ENCODE results near the gene TSHZ1.
"Not testable (repeated sequence)": the region's sequence is repeated elsewhere in the genome, so short reads cannot be mapped to it uniquely, and the experiment has no call there.

The TSHZ1 gene

DNA sequence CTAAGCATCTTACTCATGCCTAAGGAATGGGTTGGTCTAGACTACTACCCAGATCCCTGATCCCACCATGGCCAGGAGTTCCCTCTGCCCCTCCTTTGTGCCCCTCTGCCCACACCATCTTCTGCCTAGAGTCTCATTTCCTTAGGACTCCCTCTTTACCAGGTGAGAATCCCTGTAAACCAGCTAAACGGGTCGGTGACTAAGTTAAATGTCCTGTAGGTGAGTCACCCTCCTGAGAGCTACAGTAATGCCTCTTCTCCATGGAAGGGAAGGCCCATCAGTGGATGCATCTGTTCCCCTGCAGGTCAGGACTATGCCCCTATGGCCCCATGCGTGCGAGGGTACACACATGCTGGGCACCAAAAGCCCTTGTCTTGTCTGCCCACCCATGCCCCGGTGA is 27.1 kb upstream of the TSHZ1 start:
- no peak for DNase-seq

GRCh38 chr18:75183973-75184493 is 26.6 kb upstream of the TSHZ1 start:
- DNase-seq, result no peak

- no peak for DNase-seq
These were observed 25.1 kb upstream of the TSHZ1 start for GRCh38 chr18:75185460-75185859.

GRCh38 chr18:75187702-75188101 is 22.9 kb upstream of the TSHZ1 start:
- not testable (repeated sequence) for DNase-seq

DNA sequence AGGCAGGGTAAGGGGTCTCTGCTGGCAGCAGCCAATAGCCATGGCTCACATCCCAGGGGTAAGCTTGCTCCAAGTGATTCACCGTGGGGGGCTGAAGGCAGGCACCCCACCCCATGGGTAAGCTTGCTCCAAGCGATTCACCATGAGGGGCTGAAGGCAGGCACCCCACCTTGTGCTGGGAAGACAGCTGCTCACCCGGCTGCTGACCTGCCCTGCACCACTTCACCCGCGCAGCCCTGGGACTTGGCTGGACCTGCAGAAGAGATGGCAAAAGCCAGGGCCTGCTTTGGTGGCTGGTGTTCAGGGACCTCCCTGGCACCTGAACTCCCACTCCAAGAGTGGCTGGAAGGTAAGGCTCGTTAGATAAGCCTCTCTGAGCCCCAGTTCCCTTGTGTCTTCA is 20.9 kb upstream of the TSHZ1 start:
- DNase-seq, result no peak

- no peak for DNase-seq
These were observed 17.7 kb upstream of the TSHZ1 start for GRCh38 chr18:75192899-75193298.

GRCh38 chr18:75198036-75198435 is 12.6 kb upstream of the TSHZ1 start:
- no peak for DNase-seq

DNA sequence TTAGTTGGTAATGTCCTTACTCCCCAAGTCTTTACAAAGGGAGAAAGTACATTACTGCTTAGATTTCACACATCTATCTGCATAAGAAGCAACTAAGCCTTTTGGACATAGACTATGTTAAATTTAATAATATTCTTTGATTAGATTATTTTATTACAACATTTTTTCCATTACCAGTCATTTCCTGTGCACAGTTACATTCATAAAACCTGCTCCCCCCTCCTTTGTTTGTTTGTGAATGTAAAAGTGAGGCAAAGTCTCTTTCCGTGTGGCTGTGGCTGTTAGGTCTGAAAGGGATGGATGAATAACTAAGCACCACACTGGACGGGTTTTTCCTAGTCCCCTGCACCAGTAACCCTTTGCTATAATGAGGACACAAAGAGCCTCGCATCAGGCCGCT is 11.3 kb upstream of the TSHZ1 start:
- no peak for DNase-seq

DNA sequence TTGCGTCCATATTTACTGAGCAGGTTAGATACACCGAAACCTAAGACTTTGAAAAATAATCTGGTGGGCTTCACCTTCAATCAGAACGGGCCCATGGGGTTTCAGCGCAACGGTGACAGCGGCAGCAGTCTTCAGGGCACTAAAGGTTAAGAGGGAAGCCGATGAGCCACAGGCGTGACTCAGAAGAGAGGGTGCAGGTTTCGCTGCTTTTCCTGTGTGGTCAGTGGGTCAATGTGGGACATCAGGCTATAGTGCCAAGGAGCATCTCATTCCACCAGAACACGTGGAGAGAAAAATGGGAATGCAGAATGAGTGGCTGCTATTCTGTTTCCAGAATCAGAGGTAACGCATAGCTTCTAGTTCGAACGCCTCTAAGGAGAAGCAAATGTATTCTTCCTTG is 10.5 kb upstream of the TSHZ1 start:
- no peak for DNase-seq

DNA sequence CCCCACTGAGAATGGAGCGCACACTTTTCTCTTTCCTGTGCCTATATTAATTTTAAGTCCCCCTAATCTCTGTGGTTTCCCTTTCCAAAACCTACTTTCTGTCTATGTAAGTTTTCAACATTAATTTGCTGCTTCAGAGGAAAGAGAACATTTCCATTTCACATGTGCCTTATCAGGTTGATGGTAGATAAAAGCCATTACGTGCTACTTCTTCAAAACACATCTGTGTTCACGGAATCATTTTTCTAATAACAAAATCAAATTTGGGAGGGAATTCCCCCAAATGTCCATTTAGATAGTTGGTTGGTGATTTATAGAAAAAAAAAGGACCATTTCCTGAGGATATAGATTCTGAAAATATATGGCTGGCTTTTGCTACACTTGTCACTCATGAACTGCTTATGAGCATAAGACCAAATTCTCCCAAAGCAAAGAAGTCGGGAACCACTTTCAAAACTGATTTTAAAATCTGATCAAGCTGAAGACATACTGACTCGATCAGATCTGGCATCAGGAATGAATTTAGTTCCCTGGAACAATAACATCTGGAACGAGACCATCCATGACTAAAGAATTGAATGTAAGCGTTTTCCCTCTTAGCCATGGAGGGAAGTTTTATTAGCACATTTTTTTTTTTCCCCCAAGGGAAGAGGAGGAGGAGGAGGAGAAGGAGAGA is 9.9 kb upstream of the TSHZ1 start:
- no peak for DNase-seq

GRCh38 chr18:75201282-75202270 is 9.0 kb upstream of the TSHZ1 start:
- no peak for DNase-seq

DNA sequence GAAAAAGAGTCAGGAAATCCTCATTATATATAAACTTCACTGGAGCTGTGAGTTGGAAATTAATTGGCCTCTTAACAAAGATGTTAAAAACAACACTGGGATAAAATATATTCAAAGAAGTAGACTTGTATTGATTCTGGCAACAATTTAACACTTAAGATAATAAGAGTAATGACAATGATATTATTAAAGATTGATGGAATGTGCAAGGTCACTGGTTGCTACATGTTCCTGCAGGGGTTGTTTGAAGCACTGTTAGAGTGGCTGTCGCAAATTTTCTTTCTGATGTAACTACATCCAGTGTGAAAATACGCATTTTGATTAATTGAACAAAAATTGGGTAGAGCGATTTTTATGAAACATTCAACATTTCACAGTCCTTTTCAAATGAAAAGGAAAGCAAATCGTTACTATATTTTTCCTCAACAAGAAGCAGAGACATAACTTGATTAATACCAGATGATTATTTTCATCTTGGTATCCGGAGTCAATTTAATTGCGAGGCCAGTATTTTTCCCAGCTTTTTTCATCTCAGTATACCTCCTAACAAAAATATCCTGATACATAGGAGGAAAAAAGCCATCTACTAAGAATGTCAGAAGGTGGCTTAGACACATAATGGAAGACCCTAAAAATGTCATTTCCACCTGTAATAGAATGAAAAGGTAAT is 7.8 kb upstream of the TSHZ1 start:
- DNase-seq, result no peak

DNA sequence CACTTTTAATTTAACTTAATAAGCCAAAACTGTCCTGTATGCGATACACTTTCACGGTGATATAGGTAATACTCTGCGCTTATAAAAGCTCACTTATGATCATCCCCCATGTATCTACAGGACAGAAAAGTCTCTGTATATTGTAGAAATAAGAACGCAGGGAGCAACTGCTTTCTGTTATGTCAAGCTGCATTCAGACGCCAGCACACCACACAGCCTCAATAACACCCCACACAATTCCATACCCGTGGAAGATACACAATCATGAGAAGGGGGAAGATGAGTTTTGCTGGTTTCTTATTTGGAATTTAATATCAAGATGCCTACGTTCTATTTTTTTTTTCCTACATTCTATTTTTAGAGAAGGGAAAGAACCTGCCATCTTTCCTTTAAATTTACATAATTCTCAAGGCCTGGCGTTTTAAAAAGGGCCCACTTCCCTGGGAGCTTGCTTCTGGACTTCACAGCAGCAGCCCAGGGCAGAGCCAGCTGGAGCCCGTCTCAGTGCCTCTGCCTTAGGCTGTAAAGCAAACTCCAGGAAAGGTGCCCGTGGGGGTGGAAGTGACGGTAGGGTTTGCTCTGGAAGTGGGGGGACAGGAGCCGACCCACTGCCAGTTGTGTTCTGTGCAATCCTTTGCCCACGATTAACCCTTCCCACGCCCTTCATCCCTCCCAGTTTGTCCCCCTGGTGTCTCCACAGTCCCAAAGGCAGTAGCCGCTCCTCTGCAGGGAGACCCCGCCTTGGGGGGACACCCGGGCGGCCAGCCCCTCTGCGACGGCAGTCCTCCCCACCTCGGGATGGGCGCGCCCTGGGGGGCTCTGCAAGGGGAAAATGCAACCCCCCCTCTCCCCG is 7.0 kb upstream of the TSHZ1 start:
- no peak for DNase-seq

DNA sequence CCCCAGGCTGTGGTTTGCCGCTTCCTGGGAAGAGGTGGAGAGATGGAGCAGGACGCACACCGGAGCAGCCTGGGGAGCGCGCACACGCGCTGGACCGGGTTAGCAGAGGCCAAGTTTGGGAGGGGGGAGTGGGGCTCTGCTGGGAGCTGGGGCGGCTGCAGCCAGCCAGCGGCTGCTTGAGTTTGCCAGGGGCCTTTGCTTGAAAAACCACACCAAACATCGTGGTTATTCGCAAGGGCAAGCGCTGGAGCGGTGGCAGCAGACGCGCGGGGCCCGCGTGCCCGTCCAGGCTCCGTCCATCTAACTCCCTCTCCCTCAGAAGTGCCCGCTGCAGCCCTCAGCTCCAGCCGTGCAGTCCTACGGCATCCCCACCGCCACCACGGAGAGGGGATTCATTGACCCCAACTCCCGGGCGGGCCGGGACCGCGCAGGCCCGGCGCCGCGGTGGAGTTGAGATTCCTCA is 6.3 kb upstream of the TSHZ1 start:
- no peak for DNase-seq

DNA sequence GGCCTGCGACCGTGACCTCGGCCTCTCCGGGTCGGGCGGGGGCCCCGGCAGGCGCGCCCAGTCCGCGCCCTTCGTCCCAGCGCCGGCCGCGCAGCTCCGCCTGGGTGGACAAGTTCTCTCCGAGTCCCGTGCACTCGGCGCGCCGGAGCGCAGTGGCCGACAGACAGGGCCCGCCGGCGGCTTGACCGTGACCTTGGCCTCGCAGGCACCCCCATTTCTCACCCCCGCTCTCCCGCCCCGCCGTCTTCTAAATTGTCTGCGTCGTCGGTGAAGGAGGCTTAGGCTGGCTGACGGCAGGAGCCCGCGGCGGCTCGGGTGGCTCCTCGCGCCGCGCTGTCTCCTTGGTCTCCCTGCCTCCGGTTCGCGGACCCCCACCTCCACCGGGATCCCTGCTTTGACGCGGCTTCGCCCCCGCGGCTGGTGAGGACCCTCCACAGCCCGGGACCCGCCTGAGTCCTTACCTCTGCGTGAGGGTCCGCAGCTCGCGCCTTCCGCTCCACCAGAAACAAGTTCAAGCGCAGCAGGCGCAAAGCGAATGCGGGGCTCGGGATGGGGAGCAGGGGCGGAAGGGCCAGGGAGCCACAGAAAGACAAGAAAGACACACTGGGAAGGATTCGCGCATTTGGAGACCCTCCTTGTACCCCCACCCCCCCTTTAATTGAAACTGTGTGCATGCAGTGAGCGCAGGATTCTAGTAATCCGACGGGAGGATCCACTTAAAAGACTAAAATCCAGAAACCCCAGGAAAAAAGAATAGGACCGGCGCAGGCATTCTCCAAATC is 5.7 kb upstream of the TSHZ1 start:
- DNase-seq, result no peak

- DNase-seq, result no peak
These were observed 5.0 kb upstream of the TSHZ1 start for GRCh38 chr18:75205514-75206132.

- no peak for DNase-seq
These were observed 3.9 kb upstream of the TSHZ1 start for GRCh38 chr18:75206452-75207309.

- peak in 1 of 2 experiments; percentile 39 for DNase-seq
These were observed 3.1 kb upstream of the TSHZ1 start for GRCh38 chr18:75207310-75208154.
